ENCODE measurements around the gene MED19.
"Not testable (repeated sequence)": the region's sequence is repeated elsewhere in the genome, so short reads cannot be mapped to it uniquely, and the experiment has no call there.

MED19 gene

GRCh38 chr11:57705432-57705831 is 6.6 kb downstream of the MED19 start:
- not testable (repeated sequence) for DNase-seq (ENCODE audit: low read depth, low spot score)

GRCh38 chr11:57704932-57705331 is 7.1 kb downstream of the MED19 start:
- DNase-seq (ENCODE audit: low read depth, low spot score) = no peak

- DNase-seq (ENCODE audit: low read depth, low spot score) = no peak
These were observed 8.7 kb downstream of the MED19 start for GRCh38 chr11:57703341-57703740.

- DNase-seq (ENCODE audit: low read depth, low spot score) = no peak
These were observed 11.6 kb downstream of the MED19 start for GRCh38 chr11:57700425-57700824.

DNA sequence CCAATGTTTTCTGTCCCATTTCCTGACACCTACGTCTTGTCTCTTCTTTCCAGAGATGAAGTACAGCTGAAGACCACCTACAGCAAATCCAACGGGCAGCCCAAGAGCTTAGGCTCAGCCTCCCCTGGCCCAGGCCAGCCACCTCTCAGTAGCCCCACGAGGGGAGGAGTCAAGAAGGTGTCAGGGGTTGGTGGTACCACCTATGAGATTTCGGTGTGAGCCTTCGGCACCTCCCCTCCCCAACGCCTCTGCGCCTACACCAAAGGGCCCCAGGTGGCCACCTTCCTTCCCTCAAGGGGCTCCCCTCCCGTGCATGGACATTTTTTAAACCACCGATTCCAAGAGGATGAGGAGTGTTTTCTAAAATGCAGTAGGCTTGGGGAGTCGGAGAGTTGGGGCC is 12.2 kb downstream of the MED19 start:
- no peak for DNase-seq (ENCODE audit: low read depth, low spot score)

GRCh38 chr11:57698843-57699365 is 13.1 kb downstream of the MED19 start:
- DNase-seq (ENCODE audit: low read depth, low spot score) = no peak

DNA sequence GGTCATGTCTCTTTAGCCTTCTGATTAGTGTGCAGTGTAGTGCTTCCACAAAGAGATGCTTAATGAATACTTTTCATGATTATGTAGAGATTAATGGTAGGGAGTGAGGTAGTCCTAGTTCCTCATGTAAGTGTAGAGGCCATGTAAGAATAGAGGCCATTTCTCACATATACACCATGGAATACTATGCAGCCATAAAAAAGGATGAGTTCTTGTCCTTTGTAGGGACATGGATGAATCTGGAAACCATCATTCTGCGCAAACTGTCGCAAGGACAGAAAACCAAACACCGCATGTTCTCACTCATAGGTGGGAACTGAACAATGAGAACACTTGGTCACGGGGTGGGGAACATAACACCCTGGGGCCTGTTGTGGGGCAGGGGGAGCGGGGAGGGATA is 21.5 kb downstream of the MED19 start:
- not testable (repeated sequence) for DNase-seq (ENCODE audit: low read depth, low spot score)

- DNase-seq (ENCODE audit: low read depth, low spot score) = no peak
These were observed 30.8 kb downstream of the MED19 start for GRCh38 chr11:57681168-57681567.

DNA sequence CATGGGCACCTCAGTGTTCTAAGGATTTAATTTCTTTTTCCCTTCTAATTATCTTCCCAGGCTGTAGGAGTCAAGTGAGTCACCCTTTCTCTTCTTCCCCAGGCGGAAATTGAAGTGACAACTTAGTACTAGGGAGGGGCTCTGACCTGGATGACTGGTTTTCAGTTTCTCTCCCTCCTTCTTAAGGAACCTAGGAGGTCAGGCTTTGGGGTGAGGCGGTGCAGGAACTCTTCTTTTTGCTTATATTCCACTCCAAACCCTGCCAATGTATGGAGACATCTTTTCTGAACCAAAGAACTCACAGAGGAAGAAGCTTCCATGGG is 31.5 kb downstream of the MED19 start:
- no peak for DNase-seq (ENCODE audit: low read depth, low spot score)

DNA sequence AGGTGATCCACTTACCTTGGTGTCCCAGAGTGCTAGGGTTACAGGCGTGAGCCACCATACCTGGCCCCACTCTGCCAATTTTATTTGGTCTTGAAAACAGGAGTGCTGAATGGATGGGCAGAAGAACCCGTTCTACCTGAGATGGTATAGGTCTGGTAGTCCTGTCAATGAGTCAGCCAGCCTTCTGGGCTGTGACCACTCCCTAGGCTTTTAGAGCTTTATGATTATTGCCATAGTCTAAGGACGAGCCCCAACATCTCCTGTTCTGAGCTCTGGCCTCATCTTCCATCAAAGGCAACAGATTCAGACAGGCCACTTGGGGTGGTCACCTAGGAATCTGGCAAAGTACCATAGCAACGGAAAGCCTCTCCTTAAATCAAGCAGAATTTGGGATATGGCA is 32.6 kb downstream of the MED19 start:
- no peak for DNase-seq (ENCODE audit: low read depth, low spot score)

GRCh38 chr11:57675176-57675941 is 36.7 kb downstream of the MED19 start:
- no peak for DNase-seq (ENCODE audit: low read depth, low spot score)

DNA sequence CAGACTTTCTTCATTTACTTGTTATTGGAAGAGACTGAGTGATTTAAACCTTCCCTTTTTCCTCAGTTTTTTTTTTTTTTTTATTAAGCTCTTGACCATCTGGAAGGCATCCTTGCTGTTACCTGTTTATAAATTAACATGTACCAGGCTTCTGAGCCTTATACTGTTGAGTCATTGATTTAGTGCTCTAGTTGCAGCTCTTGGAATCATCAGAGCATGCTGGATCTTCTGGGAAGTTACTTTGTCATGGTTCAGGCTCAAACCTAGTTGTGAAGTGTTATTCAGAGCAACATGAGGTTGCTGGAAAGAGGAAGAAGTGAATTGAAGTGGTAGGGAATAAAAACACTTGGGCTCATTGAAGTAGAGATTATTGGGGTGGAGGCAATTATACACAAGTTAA is 37.8 kb downstream of the MED19 start:
- DNase-seq (ENCODE audit: low read depth, low spot score) = no peak

GRCh38 chr11:57668434-57668782 is 43.6 kb downstream of the MED19 start:
- no peak for DNase-seq (ENCODE audit: low read depth, low spot score)

GRCh38 chr11:57667736-57668433 is 44.1 kb downstream of the MED19 start, which contains the start of gene ZDHHC5:
Gene ZDHHC5 (plus strand): TSS chr11:57668114. CDS start chr11:57673091, 4,977 bp downstream.
- peak; percentile 98 for DNase-seq (ENCODE audit: low read depth, low spot score)

DNA sequence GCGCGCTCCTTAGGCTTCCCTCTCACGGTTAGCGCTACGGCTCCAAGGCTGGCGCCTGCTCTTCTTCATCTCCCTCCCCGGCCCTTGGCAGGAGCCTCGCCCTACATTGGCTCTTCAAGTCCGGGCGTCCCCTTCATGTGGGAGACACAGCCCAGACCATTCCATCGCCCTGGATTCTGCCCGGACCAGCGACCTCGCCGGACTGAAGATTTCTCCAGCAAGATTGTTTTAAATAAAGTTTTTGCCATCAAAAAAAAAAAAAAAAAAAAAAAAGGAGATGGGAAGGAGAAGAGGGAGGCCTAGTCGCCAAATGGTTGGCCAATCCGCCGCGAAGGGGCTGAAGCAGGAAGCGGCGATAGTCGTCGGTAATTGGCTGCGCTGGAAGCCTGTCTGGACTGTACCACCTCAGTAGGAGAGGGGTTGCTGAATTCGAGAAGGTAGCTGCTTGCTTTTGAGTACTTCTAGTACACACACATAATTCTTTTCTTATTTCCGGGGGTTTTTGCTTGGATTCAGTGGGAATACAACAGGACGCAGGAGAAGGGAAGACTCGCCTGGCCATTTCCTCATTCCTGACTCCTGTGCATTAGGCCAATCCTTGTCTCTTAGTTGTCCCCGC is 44.8 kb downstream of the MED19 start:
- peak; percentile 97 for DNase-seq (ENCODE audit: low read depth, low spot score)

GRCh38 chr11:57663975-57664374 is 48.0 kb downstream of the MED19 start:
- no peak for DNase-seq (ENCODE audit: low read depth, low spot score)

DNA sequence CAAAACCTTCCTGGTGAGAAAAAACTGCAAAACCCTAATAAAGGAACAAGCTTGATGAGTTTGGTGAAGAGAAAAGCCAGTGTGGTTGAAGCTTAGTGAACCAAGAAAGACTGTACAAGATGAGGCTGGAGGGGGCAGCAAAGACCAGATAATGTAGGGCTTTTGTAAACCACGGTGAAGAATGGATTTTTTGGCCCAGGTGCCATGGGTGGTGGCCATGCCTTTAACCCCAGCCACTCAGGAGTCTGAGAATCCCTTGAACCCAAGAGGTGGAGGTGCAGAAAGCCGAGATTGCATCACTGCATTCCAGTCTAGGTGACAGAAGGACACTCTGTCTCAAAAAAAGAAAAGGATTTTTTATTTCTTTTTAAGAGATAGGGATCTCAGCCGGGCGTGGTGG is 49.1 kb downstream of the MED19 start:
- no peak for DNase-seq (ENCODE audit: low read depth, low spot score)

GRCh38 chr11:57659669-57660068 is 52.3 kb downstream of the MED19 start:
- no peak for DNase-seq (ENCODE audit: low read depth, low spot score)

GRCh38 chr11:57658023-57658361 is 54.0 kb downstream of the MED19 start:
- DNase-seq (ENCODE audit: low read depth, low spot score) = no peak

DNA sequence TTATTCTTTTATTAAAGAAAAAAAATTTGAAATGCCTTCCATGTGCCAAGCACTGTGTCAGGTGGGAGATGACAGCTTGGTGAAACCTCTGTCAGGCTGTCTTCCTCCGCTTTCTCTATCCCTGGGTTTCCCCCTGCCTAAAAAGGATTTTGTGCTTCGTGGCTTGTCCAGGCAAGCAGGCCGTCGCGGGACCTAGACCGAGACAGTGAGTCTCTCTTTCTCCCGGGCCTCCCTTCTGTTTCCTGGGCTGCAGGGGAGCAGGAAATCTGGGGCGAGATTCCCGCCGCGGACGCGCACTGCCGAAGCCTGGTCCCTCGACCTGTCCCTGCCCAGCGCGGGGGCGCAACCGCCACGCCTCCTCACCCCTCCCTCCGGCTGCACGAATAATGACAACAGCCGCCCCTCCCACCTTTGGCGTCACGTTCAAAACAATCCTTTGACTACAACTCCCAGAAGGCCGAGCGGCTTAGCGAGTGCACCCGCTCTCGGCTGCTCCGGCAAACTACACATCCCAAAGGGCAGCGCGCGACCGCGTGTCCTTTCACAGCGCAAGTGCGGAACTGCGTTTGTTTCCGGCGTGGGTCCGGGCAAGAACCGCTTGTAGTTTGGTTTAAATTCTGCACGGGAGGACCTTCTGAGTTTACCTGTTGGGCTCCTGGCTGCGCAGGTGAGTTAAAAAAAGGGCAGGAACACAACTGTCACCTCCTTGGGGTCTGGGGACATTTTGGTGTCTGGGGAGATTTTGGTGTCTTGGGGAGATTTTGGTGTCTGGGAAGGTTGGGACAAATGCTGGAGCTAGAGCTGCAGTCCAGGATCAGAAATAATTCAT is 54.6 kb downstream of the MED19 start, which contains the start of gene CLP1:
CLP1 (plus strand) TSS at position 569 of the 829 bp plus-strand sequence. CDS start 1,715 bp downstream, outside the sequence.
- DNase-seq (ENCODE audit: low read depth, low spot score) = peak; percentile 94

- no peak for DNase-seq (ENCODE audit: low read depth, low spot score)
These were observed 55.2 kb downstream of the MED19 start for GRCh38 chr11:57656885-57657193.

Data from iPS DF 19.7 (cell line).